Daoy (cell line): ENCODE results near the gene ADGRG1. TPM values are rescaled to one million over a fixed set of nuclear protein-coding genes. Genes with fewer than 3 reads are reported as not detected.

Experiments used
- total RNA-seq: library from RNA; depleted of rRNA; stranded (reverse); fragments of >200 nt; shearing (Covaris generic); gene quantifications from 2 replicates; pipeline ENCODE4 v1.2.3, GENCODE V29; 2014; rRNA removed

The ADGRG1 gene
- total RNA-seq, 1 experiment from 2014 or later = 6.6 TPM

Other genes with a start within 250 kb of the ADGRG1 start
- gene CCL17, start 223.9 kb upstream of the ADGRG1 start, total RNA-seq = not detected in 2 replicates
- 82.6 and 92.5 TPM in 2 replicates for gene CIAPIN1, start 181.2 kb upstream of the ADGRG1 start, total RNA-seq
- gene COQ9, start 181.2 kb upstream of the ADGRG1 start, total RNA-seq = 34.9 and 44.9 TPM in 2 replicates
- 137 and 162 TPM in 2 replicates for gene POLR2C, start 166.0 kb upstream of the ADGRG1 start, total RNA-seq
- 3.7 and 5.3 TPM in 2 replicates for gene DOK4, start 142.1 kb upstream of the ADGRG1 start, total RNA-seq
- gene CCDC102A, start 92.1 kb upstream of the ADGRG1 start, total RNA-seq = 9.5 and 16.2 TPM in 2 replicates
- gene ADGRG5, start 86.0 kb upstream of the ADGRG1 start, total RNA-seq = not detected in 2 replicates
- not detected in 2 replicates for gene ADGRG3, start 39.7 kb downstream of the ADGRG1 start, total RNA-seq
- not detected in 2 replicates for gene DRC7, start 66.2 kb downstream of the ADGRG1 start, total RNA-seq
- gene KATNB1, start 107.1 kb downstream of the ADGRG1 start, total RNA-seq = 22.7 and 25.1 TPM in 2 replicates
- 40.9 and 53.9 TPM in 2 replicates for gene KIFC3, start 173.9 kb downstream of the ADGRG1 start, total RNA-seq